Adipocyte (in vitro differentiated cells): ENCODE measurements around the gene ACADVL.

ENCODE experiments used
- DNase-seq: peaks from one replicate; pipeline ENCODE4 v3.0.0-alpha.2; 2015; ENCODE audit warnings: low read depth
- H3K27me3 ChIP-seq: replicated peaks from 2 replicates; pipeline ENCODE4 v1.7.0; 2013; ENCODE audit warnings: mild to moderate bottlenecking, low read length, moderate library complexity; ENCODE audit not compliant: control insufficient read depth, insufficient read depth
- H3K36me3 ChIP-seq: 2 replicates; pipeline ENCODE4 v1.7.0; 2013; ENCODE audit warnings: low read length, mild to moderate bottlenecking, moderate library complexity; ENCODE audit not compliant: control insufficient read depth, insufficient read depth, severe bottlenecking
- H3K4me1 ChIP-seq: 2 replicates; pipeline ENCODE4 v1.7.0; 2013; ENCODE audit warnings: mild to moderate bottlenecking, low read length, moderate library complexity; ENCODE audit not compliant: control insufficient read depth, insufficient read depth
- H3K4me3 ChIP-seq: 2 replicates; pipeline ENCODE4 v1.7.0; 2013; ENCODE audit warnings: mild to moderate bottlenecking, low read length, moderate library complexity
- H3K9ac ChIP-seq: 2 replicates; pipeline ENCODE4 v1.7.0; 2013; ENCODE audit warnings: mild to moderate bottlenecking, low read length, moderate library complexity
- H3K9me3 ChIP-seq: 2 replicates; pipeline ENCODE4 v1.7.0; 2013; ENCODE audit warnings: mild to moderate bottlenecking, low read length, moderate library complexity; ENCODE audit not compliant: control insufficient read depth

ACADVL gene

GRCh38 chr17:7192271-7192937 lies 27.3 kb upstream of the ACADVL start:
- Histone ChIP-seq H3K4me1 (no peaks in the 10 kb centered on the region), H3K9me3 (no peaks in the 10 kb centered on the region), H3K36me3 (peaks cover 38% of the 10 kb centered on the region), H3K9ac (no peak overlapping the region), H3K27me3 (no peaks in the 10 kb centered on the region), H3K4me3 (no peak overlapping the region)
- DNase-seq, result no peak

GRCh38 chr17:7195971-7196370 lies 23.8 kb upstream of the ACADVL start:
- Histone ChIP-seq H3K36me3 (peaks cover 44% of the 10 kb centered on the region), H3K4me3 (no peak overlapping the region), H3K9me3 (no peaks in the 10 kb centered on the region), H3K9ac (no peak overlapping the region), H3K4me1 (no peaks in the 10 kb centered on the region), H3K27me3 (no peaks in the 10 kb centered on the region)
- no peak for DNase-seq

- Histone ChIP-seq H3K4me3 (no peak overlapping the region), H3K9me3 (no peaks in the 10 kb centered on the region), H3K4me1 (no peaks in the 10 kb centered on the region), H3K36me3 (peaks cover 49% of the 10 kb centered on the region), H3K9ac (no peak overlapping the region), H3K27me3 (no peaks in the 10 kb centered on the region)
- DNase-seq, result no peak
Measured at GRCh38 chr17:7196651-7197401, 22.9 kb upstream of the ACADVL start.

GRCh38 chr17:7203391-7203790 lies 16.3 kb upstream of the ACADVL start:
- H3K4me3 ChIP-seq, result no peak overlapping the region
- no peak overlapping the region for H3K9ac ChIP-seq
- H3K36me3 ChIP-seq, result peaks cover 31% of the 10 kb centered on the region
- no peak for DNase-seq
- H3K9me3 ChIP-seq, result no peaks in the 10 kb centered on the region
- H3K4me1 ChIP-seq, result peaks cover 7% of the 10 kb centered on the region
- H3K27me3 ChIP-seq, result no peaks in the 10 kb centered on the region

- Histone ChIP-seq H3K9ac (peak overlapping the region; percentile 79), H3K4me3 (peak overlapping the region; percentile 83), H3K36me3 (peaks cover 31% of the 10 kb centered on the region), H3K27me3 (no peaks in the 10 kb centered on the region), H3K4me1 (peaks cover 7% of the 10 kb centered on the region), H3K9me3 (no peaks in the 10 kb centered on the region)
- no peak for DNase-seq
Measured at GRCh38 chr17:7204336-7204735, 15.4 kb upstream of the ACADVL start.

- DNase-seq, result peak; percentile 57
- no peaks in the 10 kb centered on the region for H3K9me3 ChIP-seq
- H3K4me1 ChIP-seq, result peaks cover 7% of the 10 kb centered on the region
- peak overlapping the region; percentile 83 for H3K4me3 ChIP-seq
- peak overlapping the region; percentile 79 for H3K9ac ChIP-seq
- H3K36me3 ChIP-seq, result peaks cover 31% of the 10 kb centered on the region
- H3K27me3 ChIP-seq, result no peaks in the 10 kb centered on the region
Measured at GRCh38 chr17:7204828-7205461, 14.8 kb upstream of the ACADVL start.

GRCh38 chr17:7205561-7205960 lies 14.2 kb upstream of the ACADVL start:
- DNase-seq, result no peak

GRCh38 chr17:7207120-7208001 lies 12.4 kb upstream of the ACADVL start:
- no peaks in the 10 kb centered on the region for H3K27me3 ChIP-seq
- H3K4me1 ChIP-seq, result peaks cover 7% of the 10 kb centered on the region
- H3K9ac ChIP-seq, result peak overlapping the region; percentile 26
- no peak for DNase-seq
- no peak overlapping the region for H3K4me3 ChIP-seq
- peaks cover 17% of the 10 kb centered on the region for H3K36me3 ChIP-seq
- H3K9me3 ChIP-seq, result no peaks in the 10 kb centered on the region

More at GRCh38 chr17:7205561-7205960, 14.2 kb upstream of the ACADVL start:
- Histone ChIP-seq H3K36me3 (peaks cover 31% of the 10 kb centered on the region), H3K9ac (peak overlapping the region; percentile 79), H3K9me3 (no peaks in the 10 kb centered on the region), H3K4me3 (peak overlapping the region; percentile 83), H3K4me1 (peaks cover 7% of the 10 kb centered on the region), H3K27me3 (no peaks in the 10 kb centered on the region)

GRCh38 chr17:7208027-7208571 lies 11.6 kb upstream of the ACADVL start:
- Histone ChIP-seq H3K4me3 (no peak overlapping the region), H3K27me3 (no peaks in the 10 kb centered on the region), H3K4me1 (peaks cover 7% of the 10 kb centered on the region), H3K9me3 (no peaks in the 10 kb centered on the region), H3K36me3 (peaks cover 10% of the 10 kb centered on the region), H3K9ac (no peak overlapping the region)
- DNase-seq, result no peak

- Histone ChIP-seq H3K4me3 (no peak overlapping the region), H3K4me1 (peaks cover 10% of the 10 kb centered on the region), H3K27me3 (no peaks in the 10 kb centered on the region)
Measured at GRCh38 chr17:7208754-7209460, 10.8 kb upstream of the ACADVL start.

More at GRCh38 chr17:7208754-7209460, 10.8 kb upstream of the ACADVL start:
- DNase-seq, result no peak
- H3K9ac ChIP-seq, result no peak overlapping the region
- no peaks in the 10 kb centered on the region for H3K9me3 ChIP-seq
- peaks cover 2% of the 10 kb centered on the region for H3K36me3 ChIP-seq
